Measurements from ENCODE around the gene TMEM97.
"Not testable (repeated sequence)": the region's sequence is repeated elsewhere in the genome, so short reads cannot be mapped to it uniquely, and the experiment has no call there.

TMEM97 gene

DNA sequence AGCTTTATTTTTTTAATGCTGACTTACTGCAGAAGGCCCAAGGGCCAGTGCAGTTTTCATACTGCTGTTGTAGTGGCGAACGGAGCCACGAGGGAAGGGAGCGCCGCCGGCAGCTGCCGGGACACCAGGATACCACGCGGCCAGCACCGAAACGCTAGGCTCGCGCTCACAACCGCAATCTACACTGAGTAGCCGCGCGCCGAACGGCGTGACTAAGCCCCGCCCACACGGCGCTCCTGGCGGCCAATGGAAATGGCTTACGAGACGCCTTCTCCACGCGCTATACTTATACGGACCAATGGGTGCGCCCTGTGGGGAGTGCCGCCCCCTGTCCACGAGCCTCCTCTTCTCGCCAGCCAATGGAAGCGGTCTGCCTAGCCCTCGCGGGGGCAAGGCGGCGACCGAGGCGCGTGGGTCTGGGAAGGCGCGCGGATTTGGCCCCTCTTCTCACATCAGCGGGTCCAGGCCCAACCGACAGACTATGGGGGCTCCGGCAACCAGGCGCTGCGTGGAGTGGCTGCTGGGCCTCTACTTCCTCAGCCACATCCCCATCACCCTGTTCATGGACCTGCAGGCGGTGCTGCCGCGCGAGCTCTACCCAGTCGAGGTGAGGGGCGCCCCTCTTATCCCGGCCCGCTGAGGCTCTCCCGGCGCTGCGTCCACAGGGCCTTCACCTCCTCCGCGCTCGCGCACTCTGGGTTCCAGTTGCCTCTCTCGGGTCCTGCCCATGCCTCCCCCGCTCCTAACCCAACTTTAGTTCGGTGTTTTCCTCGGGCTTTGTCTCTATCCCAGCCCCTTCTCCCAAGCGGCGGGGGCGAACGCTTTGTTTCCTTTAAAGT lies at the start of gene TMEM97:
Gene TMEM97, plus strand, starts transcription at position 442 of the 839 bp plus-strand sequence. Its CDS starts 40 bp downstream, at position 482.
- peak; percentile 67 to 92 for DNase-seq

GRCh38 chr17:28270055-28270454 lies 48.9 kb upstream of the TMEM97 start:
- DNase-seq = no peak

- DNase-seq = no peak
Observed at GRCh38 chr17:28270926-28271325, 48.1 kb upstream of the TMEM97 start.

DNA sequence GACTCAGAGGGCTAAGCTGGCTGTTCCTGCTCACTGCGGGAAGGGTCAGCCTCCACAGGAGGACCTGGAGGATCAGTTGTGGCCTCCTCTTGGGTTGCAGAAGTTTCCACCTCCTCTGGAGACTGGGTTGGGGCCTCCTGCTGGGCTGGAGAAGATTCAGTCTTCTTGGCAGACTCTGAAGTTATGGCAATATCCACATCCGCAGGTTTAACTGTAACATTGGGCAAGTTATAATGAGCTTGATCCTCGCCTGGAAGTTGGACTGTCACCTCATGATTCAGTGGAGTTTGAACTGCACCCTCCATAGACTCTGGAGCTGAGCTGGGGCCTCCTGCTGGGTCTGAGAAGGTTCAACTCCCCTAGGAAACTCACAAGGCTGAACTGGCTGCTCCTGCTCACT lies 47.6 kb upstream of the TMEM97 start:
- no peak for DNase-seq

DNA sequence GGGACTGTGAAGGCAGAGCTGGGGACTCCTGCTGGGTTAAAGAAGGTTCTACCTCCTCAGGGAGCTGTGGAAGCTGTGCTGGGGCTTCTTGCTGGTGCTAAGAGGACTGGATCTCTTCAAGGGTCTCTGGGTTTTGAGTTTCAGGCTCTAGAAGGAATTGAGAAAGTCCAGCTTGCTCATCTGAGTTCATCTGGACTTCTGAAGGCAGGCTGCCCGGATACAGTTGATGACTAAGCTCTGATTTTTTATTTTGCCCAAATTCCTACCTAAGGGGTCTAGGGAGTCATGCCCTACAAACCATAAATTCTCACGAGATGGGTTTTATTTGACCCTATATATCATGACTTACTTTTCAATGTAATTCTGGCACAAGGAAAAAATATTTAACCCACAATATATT lies 46.8 kb upstream of the TMEM97 start:
- no peak for DNase-seq

- DNase-seq = not testable (repeated sequence)
Observed at GRCh38 chr17:28273341-28273740, 45.7 kb upstream of the TMEM97 start.

GRCh38 chr17:28274591-28275265 lies 44.3 kb upstream of the TMEM97 start:
- no peak for DNase-seq

DNA sequence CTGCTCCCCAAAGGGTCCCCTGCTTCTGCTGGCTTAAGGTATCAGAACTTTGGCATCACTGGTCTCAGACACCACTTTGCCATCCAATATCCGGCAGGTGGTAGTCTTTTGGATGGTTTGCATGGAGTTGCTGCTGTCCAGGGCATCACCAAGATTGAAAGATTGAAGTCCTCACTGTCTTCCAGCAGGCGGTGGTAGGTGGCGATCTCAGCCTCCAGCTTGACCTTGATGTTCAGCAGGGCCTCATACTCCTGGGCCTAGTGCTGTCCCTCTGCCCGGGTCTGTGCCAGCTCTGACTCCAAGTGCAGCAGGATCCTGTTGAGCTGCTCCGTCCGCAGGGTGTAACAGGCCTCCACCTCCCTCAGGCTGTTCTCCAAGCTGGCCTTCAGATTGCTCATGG lies 43.0 kb upstream of the TMEM97 start:
- DNase-seq = no peak

GRCh38 chr17:28279411-28279810 lies 39.6 kb upstream of the TMEM97 start:
- no peak for DNase-seq

DNA sequence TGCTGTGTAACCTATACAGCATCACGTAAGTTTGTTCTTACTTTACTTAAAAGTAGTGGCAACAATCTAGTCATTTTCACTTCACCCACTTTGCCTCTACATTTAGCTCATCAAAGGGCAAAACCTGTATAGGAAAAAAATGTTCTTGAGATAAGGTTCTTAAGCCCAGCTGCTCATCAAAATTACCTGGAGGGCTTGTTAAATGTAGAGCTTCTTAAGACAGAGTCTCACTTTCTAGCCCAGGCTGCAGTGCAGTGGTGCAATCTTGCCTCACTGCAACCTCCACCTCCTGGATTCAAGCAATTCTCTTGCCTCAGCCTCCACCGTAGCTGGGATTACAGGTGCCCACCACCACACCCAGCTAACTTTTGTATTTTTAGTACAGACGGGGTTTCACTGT lies 38.2 kb upstream of the TMEM97 start:
- DNase-seq = no peak

GRCh38 chr17:28282596-28282995 lies 36.4 kb upstream of the TMEM97 start:
- DNase-seq = no peak

GRCh38 chr17:28285965-28286364 lies 33.0 kb upstream of the TMEM97 start:
- no peak for DNase-seq

DNA sequence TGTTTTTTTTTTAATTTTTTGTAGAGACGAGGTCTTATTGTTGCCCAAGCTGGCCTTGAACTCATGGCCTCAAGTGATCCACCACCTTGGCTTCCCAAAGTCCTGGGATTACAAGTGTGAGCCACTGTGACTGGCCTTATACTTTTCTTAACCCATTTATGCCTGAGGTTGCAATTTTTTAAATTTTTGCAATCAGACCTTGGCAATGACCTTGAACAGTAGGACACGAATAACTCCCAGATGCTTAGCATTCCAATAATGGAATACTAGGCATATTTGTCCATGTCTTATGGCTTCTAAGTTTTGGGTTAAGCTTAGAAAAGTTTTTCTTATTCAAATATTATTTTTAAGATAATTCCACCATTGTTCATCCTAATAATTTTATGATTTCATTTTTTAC lies 28.3 kb upstream of the TMEM97 start:
- DNase-seq = no peak

- no peak for DNase-seq
Observed at GRCh38 chr17:28291780-28292330, 27.1 kb upstream of the TMEM97 start.

DNA sequence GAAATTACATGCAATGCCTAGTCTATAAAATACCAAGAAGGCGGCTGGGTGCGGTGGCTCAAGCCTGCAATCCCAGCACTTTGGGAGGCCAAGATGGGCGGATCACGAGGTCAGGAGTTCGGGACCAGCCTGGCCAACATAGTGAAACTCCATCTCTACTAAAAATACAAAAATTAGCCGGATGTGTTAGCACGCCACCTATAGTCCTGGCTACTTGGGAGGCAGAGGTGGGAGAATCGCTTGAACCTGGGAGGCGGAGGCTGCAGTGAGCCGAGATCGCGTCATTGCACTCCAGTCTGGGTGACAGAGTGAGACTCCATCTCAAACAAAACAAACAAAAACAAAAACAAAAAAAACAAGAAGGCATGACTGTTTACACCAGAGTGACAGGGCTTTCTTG lies 26.1 kb upstream of the TMEM97 start:
- DNase-seq = not testable (repeated sequence)

GRCh38 chr17:28293994-28294393 lies 25.0 kb upstream of the TMEM97 start:
- DNase-seq = no peak

- DNase-seq = no peak
Observed at GRCh38 chr17:28295677-28296578, 23.1 kb upstream of the TMEM97 start.

- no peak for DNase-seq
Observed at GRCh38 chr17:28298449-28298848, 20.6 kb upstream of the TMEM97 start.

GRCh38 chr17:28306954-28307401 lies 12.0 kb upstream of the TMEM97 start:
- no peak for DNase-seq

DNA sequence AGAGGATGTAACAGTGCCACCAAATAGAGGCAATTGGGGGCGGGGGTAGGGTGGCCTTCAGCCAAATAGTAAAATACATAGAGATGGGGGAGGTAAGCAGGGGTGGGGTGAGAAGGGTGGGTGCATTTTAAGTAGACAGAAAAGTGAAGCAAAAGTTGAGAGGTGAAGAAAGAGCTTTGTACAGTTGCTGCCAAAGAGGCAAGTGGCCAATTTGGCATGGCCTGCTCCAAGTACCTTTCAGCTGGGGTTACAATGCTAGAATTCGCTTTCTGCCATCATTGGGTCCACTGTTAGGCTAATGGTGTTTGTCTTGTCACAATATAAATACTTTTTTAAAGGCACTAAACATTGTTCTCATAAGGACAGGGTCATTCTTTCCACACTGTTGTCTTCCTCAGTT lies 5.2 kb upstream of the TMEM97 start:
- DNase-seq = no peak

DNA sequence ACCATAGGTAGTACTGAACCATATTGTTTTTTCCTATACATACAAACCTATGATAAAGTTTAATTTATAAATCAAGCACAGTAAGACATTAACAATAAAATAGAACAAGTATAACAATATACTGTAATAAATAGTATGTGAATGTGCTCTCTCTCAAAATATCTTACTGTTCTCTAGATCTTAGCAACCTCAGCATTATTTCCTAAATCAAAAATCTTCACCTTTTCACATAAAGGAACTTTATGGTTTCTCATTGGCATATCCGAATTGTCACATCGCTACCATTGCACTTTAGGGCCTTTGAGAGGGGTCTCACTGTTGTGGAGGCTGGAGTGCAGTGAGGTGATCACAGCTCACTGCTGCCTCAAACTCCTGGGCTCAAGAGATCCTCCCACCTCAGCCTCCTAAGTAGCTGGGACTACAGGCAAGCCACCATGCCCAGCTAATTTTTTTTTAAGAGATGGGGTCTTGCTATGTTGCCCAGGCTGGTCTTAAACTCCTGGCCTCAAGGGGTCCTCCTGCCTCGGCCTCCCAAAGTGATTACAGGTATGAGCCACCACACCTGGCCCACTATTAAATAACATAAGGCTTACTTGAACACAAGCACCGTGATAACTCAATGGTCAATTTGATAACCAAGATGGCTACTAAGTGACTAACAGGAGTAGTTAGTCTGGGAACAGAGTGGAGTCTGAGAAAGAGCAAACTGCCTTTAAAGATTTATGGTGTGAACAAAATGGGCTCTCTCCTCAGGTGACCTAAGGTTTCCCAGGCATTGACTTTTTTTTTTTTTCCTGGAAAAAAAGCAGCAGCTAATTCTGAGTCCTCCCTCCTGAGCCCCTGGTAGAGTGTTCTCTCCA lies 2.9 kb upstream of the TMEM97 start:
- DNase-seq = no peak

All from cerebellar nuclear complex (tissue), 1 donor.